ENCODE measurements around the gene SLC35B1.

The SLC35B1 gene, protein sequence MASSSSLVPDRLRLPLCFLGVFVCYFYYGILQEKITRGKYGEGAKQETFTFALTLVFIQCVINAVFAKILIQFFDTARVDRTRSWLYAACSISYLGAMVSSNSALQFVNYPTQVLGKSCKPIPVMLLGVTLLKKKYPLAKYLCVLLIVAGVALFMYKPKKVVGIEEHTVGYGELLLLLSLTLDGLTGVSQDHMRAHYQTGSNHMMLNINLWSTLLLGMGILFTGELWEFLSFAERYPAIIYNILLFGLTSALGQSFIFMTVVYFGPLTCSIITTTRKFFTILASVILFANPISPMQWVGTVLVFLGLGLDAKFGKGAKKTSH

DNA sequence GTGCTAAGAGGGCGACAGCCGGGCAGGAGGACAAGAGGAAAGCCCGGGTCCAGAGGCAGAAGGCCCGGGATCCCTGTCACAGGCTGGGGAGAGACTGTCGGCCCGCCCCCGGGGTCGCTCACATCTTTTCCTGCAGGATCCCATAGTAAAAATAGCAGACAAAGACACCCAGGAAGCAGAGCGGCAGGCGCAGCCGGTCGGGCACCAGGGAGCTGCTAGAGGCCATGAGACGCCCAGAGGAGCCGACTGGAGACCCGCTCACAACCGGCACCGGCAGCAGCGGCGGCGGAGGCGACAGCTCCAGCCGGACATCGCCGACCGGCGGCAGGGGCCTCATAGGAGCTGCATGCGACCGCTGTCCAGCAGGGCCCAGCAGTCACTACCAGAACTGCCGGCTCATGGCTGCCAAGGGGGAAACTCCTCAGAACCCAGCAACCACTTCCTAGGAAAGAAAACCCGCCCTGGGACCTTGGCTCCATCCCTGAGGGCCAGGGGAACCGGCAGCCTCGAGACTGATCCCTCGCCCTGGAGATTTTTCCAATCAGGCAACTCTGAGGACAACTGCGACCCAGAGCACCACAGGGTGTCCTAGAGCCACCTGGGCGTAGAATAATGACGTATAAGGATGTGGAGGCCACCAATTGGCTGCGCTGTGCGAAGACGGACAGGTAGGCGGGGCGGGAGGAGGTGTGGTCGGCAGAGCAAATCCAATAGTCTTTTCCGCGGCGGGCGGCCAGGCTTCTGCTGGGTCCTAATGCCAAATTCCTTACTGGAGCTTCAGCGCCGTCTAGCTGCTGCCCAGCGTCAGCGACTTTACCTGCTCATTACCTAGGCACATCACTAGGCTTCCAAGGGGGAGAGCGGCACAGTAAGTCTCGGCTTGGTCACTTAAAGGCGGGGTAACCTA lies at the start of gene SLC35B1:
SLC35B1 (minus strand) TSS at position 357 of the 907 bp plus-strand sequence; CDS start at position 226, 131 bp downstream.
- TF ChIP-seq, protein P1, sequence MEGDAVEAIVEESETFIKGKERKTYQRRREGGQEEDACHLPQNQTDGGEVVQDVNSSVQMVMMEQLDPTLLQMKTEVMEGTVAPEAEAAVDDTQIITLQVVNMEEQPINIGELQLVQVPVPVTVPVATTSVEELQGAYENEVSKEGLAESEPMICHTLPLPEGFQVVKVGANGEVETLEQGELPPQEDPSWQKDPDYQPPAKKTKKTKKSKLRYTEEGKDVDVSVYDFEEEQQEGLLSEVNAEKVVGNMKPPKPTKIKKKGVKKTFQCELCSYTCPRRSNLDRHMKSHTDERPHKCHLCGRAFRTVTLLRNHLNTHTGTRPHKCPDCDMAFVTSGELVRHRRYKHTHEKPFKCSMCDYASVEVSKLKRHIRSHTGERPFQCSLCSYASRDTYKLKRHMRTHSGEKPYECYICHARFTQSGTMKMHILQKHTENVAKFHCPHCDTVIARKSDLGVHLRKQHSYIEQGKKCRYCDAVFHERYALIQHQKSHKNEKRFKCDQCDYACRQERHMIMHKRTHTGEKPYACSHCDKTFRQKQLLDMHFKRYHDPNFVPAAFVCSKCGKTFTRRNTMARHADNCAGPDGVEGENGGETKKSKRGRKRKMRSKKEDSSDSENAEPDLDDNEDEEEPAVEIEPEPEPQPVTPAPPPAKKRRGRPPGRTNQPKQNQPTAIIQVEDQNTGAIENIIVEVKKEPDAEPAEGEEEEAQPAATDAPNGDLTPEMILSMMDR (IDR thresholded peaks at IDR 0.05; ENCODE audit: extremely low read depth, insufficient read depth, missing control alignments), result peak; percentile 99
- in situ Hi-C loops (cut with MboI; ENCODE audit: low pct_unique_long_range_greater_than_20kb, low sequenced_read_pairs, unreplicated experiment), result loop anchor here (10.0 to 25.0 kb wide), 2 partner anchors 77 to 279 kb away; partner anchors contain the start of genes DLX3 and KAT7
- peak; percentile 98 for DNase-seq (ENCODE audit: low spot score)

DNA sequence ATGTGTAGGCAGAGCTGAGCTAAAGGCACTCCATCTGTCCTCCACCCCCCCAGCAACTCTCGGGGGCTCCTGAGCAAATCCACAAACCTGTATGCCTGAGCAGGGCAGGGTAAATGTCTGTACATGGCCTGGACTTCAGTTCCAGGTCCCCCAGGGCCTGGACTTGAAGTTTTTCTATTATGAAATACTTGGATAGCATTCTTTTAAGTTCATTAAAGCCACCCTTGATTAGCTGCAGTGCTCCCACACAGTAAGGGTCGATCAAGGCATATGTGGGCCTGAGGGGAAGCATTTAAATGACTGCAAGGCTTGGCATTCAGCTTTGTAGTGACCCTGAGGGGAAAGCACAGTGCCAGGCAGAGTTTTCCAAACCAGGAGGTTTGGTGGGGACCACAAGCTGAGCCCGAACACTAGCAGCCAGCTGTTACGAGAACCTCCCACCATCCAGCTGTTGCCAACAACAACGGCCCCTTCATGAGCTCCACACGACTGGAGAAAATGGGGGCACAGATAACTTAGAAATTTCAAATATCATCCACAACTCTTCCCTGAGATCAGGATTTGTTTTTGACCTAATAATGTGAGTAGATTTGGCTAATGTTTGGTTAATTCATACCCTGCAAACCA lies 49.5 kb upstream of the SLC35B1 start:
- TF ChIP-seq, protein P1 (IDR thresholded peaks at IDR 0.05; ENCODE audit: extremely low read depth, insufficient read depth, missing control alignments), result no peak
- in situ Hi-C loops (cut with MboI; ENCODE audit: low pct_unique_long_range_greater_than_20kb, low sequenced_read_pairs, unreplicated experiment), result no loop called here
- DNase-seq (ENCODE audit: low spot score), result no peak

DNA sequence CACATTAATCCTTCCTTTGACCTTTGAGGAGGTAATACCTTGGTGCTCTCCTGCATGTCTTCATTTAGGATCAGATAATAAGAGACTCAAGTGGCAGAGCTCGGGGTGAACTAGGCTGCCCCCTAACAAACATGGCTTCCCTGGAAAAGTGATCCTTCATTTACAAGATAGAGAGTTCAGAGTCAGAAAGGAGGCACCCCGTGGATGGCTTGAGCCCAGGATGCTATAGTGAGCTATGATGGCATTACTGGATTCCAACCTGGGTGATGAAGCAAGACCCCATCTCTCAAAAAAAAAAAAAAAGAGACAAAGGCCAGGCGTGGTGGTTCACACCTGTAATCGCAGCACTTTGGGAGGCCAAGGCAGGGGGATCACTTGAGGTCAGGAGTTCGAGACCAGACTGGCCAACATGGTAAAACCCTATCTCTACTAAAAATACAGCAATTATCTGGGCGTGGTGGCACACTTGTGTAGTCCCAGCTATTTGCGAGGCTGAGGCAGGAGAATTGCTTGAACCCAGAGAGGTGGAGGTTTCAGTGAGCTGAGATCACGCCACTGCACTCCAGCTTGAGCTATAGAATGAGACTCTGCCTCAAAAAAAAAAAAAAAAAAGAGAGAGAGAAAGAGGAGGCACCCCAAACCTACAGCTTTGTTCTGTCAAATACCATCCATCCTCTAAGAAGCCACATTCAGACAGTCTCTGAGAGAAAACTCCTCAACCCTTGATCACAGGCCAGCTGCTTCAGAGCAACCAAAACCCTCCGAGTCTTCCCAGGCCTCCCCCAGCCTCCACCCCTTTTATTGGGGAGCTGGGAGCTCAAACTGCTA lies 48.8 kb upstream of the SLC35B1 start:
- no peak for DNase-seq (ENCODE audit: low spot score)
- in situ Hi-C loops (cut with MboI; ENCODE audit: low pct_unique_long_range_greater_than_20kb, low sequenced_read_pairs, unreplicated experiment), result no loop called here
- TF ChIP-seq, protein P1 (IDR thresholded peaks at IDR 0.05; ENCODE audit: extremely low read depth, insufficient read depth, missing control alignments), result no peak

DNA sequence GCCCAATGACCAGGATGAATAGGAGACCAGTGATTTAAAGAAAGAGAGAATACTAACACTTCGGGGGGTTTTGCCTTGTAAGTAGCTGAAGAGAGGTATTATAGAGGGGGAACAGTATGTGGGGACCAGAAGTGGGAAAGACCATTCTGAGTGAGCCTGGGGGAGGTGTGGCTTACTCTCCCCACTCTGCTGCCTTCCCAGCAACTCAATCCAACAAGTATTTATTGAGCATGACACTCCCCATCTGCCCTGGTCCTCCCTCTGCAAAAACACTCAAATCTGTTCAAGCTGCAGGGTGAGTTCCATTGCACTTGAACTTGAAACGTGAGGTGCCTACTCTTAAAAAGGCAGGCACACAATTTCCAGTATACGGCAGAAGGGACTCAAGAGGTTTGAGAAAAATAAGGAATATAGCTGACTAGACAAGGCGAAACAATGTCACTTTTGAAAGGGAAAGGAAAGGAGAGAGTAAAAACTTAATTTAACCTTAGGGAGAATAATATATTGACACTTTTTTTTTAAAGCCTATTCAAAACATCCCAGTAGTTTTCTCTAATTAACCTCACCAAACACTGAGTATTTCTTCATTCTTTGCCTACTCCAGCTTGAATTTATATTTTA lies 48.0 kb upstream of the SLC35B1 start:
- TF ChIP-seq, protein P1 (IDR thresholded peaks at IDR 0.05; ENCODE audit: extremely low read depth, insufficient read depth, missing control alignments), result no peak
- in situ Hi-C loops (cut with MboI; ENCODE audit: low pct_unique_long_range_greater_than_20kb, low sequenced_read_pairs, unreplicated experiment), result no loop called here
- DNase-seq (ENCODE audit: low spot score), result no peak

DNA sequence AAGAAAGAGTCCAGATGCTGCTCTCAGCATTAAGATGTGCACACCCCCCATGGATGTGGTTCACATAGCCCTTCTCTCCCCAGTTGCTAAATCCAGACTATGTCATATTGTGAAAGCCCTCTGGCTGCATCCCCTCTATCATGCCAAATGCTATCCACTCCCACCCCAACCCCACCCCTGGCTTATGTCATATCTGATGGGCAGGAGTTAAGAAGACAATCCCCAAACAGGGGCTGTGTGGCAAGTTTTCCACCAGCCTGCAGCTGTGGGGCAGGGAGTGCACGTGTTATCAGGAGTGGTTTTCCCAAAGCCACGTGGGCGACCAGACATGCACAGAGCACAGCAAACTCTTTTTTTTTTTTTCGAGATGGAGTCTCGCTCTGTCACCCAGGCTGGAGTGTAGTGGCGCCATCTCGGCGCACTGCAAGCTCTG lies 46.2 kb upstream of the SLC35B1 start:
- TF ChIP-seq, protein P1 (IDR thresholded peaks at IDR 0.05; ENCODE audit: extremely low read depth, insufficient read depth, missing control alignments), result no peak
- in situ Hi-C loops (cut with MboI; ENCODE audit: low pct_unique_long_range_greater_than_20kb, low sequenced_read_pairs, unreplicated experiment), result no loop called here
- DNase-seq (ENCODE audit: low spot score), result no peak

All from GM13977 (cell line).